Activated T-helper 1 cell treated with Interleukin-2 at 50 U/mL for 16 hours (primary cell): ENCODE measurements around the gene DPP6.

Source experiments
- DNase-seq: peaks from one replicate; pipeline ENCODE4 v3.0.0-alpha.2; 2020; ENCODE audit warnings: low read depth

The DPP6 gene

GRCh38 chr7:154832557-154833138 is 780.5 kb downstream of the DPP6 start:
- no peak for DNase-seq

DNA sequence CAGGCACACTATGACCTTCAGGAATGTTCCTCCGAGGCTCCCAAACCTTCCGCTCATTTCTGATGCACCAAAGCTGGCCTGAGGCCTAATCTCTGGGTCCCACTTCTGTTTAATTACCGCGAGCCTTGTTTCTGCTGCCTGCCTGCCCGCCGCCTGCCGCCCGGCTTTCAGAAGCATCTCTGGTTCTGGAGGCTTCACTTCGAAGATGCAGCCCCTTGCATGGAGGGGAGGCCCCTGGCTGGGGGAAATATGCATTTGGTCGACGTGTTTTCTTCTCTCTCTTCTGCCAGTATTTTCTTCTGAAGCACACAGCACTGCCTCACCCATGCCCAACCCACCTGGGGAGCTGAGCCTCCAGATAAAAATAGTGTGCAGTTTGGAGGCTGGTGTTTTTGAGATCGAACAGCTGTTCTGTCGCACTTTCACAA is 783.8 kb downstream of the DPP6 start:
- DNase-seq = no peak

GRCh38 chr7:154837087-154837486 is 784.9 kb downstream of the DPP6 start:
- no peak for DNase-seq

DNA sequence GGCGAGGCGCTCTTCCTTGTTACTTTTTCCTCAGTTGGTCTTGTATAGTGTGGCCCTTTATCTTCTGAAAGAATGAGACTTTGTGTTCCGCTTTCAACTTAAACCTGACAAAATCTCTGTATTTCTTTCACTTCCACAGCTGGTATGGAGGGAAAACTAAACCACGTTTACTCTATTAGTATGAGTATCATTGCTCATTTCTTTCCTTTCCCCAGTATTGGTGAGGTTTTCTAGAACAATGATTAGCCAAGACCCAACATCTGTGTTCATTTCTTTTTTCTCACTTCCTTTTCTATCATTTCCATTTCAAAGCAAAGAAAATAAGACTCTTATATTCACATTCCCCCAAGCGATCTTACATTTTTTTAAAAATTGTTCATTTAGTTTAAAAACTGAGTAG is 785.4 kb downstream of the DPP6 start:
- no peak for DNase-seq

DNA sequence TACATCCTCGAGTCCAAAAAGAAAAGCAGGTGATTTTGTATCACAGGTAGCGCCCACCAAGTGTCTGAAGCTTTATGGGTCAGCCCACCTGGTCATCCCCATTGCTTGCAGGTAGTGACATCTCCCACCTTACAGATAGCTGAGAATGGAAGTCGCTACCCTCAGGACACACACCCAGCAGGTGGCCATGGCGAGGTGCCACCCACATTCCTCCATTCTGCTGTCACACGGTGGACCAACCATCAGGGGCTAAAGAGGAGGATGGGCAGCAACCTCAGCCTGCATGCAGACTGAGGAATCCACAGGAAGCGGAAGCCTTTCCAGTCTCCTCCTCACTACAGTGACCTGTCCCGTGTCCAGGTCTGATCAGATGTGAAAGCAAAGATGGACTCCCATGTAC is 787.9 kb downstream of the DPP6 start:
- no peak for DNase-seq

- DNase-seq = no peak
These were observed 789.6 kb downstream of the DPP6 start for GRCh38 chr7:154841731-154842331.

DNA sequence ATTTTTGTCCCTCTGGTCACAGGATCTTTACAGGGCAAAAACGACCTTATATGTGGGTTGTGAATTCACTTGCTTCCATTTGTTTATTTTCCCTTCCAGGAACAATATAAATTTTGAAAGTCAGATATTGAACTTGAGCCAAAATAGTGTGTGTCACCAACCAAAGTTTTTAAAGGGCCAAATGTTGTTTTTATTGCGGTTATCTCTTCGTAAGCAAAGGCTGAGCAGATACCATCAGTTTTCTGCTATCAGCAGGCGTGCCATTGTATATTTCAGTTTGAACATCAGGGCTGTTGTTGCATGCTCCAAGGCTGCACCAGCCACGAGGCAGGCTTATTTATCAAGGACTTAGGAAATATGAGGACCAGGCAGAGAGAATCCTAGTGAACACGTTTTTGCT is 790.4 kb downstream of the DPP6 start:
- DNase-seq = no peak

DNA sequence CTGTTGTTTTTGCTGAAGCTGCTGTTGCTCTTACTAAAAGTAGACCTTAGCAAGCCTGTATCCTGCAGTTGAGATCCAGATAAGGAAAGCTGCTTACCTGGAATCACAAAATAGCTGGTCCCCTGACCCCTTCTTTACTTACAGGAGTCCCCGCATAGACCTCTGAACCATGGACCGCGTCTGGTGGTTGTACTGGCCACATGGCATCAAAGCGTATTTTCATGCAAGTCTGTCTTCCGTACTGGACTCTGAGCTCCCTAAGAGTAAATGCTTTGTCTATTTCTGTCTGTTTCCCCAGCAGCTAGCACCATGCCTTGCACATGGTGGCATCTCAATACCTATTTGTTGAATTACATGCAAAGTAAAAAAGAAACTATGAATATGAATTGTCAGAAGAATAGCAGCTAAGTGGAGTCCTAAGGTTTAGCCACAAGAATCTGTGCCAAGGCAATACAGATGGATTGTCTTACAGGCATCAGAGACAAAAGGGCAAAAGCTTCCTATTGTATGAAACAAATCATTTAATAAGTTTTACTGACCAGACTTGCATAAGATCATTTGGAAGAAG is 791.6 kb downstream of the DPP6 start:
- DNase-seq = no peak

GRCh38 chr7:154844499-154844898 is 792.3 kb downstream of the DPP6 start:
- DNase-seq = no peak

- DNase-seq = no peak
These were observed 792.8 kb downstream of the DPP6 start for GRCh38 chr7:154844955-154845354.

DNA sequence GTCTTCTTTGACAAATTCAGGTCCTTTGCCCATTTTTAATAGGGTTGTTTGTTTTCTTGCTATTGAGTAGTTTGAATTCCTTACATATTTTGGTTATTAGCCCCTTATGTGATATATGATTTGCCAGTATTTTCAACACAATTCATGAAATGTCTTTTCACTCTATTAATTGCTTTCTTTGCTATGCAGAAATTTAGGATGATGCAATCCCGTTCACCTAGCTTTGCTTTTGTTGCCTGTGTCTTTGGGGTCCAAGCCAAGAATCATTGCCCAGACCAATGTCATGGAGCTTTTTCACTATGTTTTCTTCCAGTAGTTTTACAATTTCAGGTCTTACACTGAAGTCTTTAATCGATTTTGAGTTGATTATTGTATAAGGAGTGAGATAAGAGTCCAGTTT is 796.3 kb downstream of the DPP6 start:
- DNase-seq = no peak

DNA sequence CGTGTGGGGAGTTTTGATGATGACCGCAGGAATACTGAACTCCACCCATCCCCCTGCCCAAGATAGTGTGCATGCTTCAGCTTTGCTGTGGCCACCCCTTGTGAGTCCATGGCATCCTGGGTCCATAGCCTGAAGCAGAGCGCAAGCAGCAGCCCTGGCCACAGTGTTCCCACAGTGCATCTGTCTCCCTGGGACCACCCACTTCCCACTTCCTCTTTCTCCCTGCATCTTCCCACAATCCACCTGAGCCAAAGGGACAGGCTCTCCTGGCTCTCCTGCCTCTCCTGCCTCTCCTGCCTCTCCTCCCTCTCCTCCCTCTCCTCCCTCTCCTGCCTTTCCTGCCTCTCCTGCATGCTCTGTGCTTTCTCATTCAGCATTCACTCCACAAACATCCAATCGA is 800.0 kb downstream of the DPP6 start:
- DNase-seq = no peak

DNA sequence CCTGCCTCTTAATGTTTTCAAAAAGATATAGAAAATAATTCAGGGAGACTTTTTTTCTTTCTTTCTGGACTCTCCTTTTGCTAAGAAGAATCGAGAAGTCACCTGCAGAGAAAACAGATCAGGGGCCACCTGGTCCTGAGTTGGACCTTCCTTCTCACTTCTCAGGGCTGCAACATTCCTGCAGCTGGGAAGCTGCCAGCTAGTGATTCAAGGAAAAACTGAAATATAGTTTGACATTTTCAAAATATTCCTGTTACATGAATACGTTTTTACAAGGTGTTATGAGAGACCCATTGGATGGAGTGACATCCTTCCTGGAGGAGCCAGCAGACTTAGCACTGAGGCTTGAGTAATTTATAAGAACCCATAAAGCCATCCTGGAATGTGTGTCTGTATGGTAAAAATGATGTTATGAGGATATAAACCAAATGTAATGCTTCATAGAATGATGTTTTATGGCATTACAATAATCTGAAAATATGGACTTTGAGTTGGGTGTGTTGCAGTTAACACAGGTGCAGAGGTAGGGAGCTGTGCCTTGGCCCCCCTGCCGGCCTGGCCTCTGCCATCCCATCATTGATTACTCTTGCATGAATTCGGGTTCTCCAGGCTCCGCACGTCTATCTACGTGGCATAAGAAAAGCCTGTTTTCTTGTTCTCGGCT is 801.0 kb downstream of the DPP6 start:
- no peak for DNase-seq

- DNase-seq = no peak
These were observed 801.5 kb downstream of the DPP6 start for GRCh38 chr7:154853727-154854095.

DNA sequence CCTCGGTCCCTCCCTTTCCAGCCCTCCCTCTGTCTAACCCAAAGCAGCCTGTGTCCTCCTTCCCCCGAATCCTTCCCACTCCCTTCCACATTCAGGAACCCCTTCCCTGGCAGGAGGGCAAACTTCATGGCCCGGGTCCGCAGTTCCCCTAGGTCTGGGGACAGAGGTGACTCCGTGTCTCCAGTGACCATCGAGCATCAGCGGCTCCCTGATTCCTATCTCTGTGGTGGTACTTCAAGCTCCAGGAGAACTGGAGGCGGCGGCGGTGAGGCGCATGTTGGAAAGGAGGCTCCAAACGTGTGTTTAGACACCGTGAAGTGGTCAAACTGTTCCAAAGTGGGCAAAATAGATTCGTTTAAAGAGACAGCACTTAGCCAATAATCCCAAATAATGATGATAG is 802.6 kb downstream of the DPP6 start:
- DNase-seq = no peak

DNA sequence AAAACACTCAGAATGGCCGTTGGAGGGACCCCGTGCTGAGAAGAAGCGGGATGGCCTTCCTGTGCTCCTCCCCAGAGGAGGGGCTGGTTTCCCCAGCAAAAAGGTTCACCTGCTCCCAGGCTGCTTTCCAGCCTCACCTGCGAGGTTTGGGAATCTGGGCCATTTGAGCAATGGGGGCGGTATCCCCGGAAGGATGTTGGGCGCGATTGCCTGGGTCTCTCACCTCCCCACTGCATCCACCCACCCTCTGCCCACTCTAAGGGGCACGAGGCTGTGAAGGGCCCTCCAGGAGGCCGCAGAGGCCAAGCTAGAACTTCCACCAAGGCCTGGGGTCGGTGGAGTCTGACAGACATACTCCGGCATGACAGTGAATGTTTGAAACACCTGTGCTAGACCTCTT is 803.2 kb downstream of the DPP6 start:
- no peak for DNase-seq

GRCh38 chr7:154856733-154857132 is 804.5 kb downstream of the DPP6 start:
- DNase-seq = no peak

GRCh38 chr7:154857240-154857639 is 805.0 kb downstream of the DPP6 start:
- no peak for DNase-seq

DNA sequence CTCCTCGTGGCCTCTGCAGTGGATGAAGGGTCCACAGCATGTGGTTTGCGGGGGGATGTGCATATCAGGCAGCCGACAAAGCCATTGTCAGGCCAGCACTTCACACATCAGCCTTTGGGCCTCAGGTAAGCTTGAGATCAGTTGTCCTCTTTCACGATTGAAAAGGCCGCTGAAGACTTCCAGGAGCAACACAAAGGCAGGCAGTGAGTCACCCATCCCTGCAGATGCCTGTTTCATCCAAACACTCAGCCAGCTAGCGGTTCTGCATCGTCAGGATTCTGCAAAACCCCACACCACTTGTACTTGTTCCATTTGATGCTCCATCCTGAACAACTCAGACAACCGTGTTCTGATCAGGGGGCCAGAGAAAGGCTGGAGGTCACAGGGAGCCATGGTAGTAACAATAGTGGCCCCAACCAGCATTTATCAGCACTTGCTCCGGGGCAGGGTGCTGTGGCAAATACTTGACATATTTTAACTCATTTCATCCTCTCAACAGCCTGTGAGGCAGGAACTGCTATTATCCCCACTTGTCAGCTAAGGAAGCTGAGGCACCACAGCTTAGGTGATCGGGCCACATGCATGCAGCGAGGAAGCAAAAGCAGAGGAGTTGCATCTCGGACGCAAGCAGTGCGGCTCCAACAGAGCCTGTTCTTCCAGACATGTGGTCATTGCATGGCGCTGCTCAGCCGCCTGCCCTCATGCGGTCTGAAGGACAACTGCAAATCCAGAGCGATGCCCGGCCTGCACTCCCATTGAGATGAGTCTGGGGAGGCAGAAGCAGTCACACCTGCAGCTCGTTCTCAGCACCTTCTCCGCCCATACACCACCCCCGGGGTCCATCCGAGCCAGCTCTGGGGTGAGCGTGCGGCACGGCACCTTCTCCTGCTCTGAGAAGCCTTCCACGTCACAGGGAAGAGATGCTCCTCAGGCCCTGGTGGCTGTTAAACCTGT is 805.8 kb downstream of the DPP6 start:
- no peak for DNase-seq

GRCh38 chr7:154858836-154859537 is 806.8 kb downstream of the DPP6 start:
- no peak for DNase-seq

DNA sequence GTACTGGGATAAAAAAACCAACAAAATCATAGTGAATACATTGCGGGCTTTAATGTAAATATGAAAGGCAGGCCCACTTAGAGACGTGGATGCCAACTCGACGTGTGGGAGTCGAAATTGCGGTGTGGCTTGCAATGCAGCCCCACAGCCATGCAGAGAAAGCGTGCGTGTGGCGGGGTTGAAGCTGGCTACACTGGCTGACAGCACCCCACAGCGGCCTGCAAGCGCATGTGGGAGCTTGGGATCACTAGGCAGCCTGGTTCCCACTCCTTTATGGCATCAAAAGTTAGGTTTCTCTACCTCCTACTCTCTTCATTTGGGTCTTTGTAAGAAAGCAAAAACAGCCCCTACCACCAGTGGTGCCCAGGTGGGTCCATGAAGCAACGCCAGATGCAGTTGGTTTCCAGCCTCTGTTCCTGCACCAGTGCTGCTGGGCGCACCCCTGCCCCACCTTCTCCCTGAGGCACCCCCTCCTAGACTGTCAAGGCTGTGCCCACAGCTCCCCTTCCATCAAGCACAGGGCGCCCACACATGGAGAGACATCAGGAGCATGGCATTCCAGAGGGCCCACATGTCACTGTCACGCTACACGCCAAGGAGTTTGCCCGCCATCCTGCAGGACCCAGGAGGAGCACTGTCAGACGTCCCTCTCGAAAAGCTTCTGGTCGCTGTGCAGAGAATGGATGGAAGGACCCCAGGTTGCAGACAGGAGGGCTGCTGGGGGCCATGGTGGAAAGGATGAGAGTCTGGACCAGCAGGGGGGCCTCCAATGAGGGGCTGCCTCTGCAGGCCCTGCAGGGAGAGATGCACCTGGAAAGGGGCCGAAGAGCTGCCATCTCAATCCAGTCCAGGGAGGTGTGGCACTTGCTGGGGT is 807.8 kb downstream of the DPP6 start:
- no peak for DNase-seq
